ENCODE data around the gene VIL1.

The VIL1 gene

GRCh38 chr2:218428846-218429558 is 10.1 kb downstream of the VIL1 start:
- H3K36me3 ChIP-seq (ENCODE audit: control insufficient read depth, insufficient read depth, low read length), result no peaks in the 10 kb centered on the region
- no peaks in the 10 kb centered on the region for H3K27me3 ChIP-seq (replicated peaks; ENCODE audit: control insufficient read depth, insufficient read depth, low read length, poor library complexity, severe bottlenecking)
- H3K4me3 ChIP-seq (ENCODE audit: insufficient read depth, low read depth, low read length, poor library complexity, severe bottlenecking), result no peak overlapping the region
- no peaks in the 10 kb centered on the region for H3K9me3 ChIP-seq (ENCODE audit: control insufficient read depth, low read length)
- DNase-seq, result no peak
- H3K27ac ChIP-seq (ENCODE audit: insufficient read depth, low read length, poor library complexity, severe bottlenecking), result no peak overlapping the region
- no peaks in the 10 kb centered on the region for H3K4me1 ChIP-seq (ENCODE audit: control insufficient read depth, insufficient read depth, low read length, poor library complexity, severe bottlenecking)

- no peak overlapping the region for H3K27ac ChIP-seq (ENCODE audit: insufficient read depth, low read length, poor library complexity, severe bottlenecking)
- no peak overlapping the region for H3K4me3 ChIP-seq (ENCODE audit: insufficient read depth, low read depth, low read length, poor library complexity, severe bottlenecking)
- no peaks in the 10 kb centered on the region for H3K4me1 ChIP-seq (ENCODE audit: control insufficient read depth, insufficient read depth, low read length, poor library complexity, severe bottlenecking)
- H3K36me3 ChIP-seq (ENCODE audit: control insufficient read depth, insufficient read depth, low read length), result no peaks in the 10 kb centered on the region
- no peak for DNase-seq
- no peaks in the 10 kb centered on the region for H3K27me3 ChIP-seq (replicated peaks; ENCODE audit: control insufficient read depth, insufficient read depth, low read length, poor library complexity, severe bottlenecking)
- no peaks in the 10 kb centered on the region for H3K9me3 ChIP-seq (ENCODE audit: control insufficient read depth, low read length)
These were observed 11.2 kb downstream of the VIL1 start for GRCh38 chr2:218429911-218430692.

DNA sequence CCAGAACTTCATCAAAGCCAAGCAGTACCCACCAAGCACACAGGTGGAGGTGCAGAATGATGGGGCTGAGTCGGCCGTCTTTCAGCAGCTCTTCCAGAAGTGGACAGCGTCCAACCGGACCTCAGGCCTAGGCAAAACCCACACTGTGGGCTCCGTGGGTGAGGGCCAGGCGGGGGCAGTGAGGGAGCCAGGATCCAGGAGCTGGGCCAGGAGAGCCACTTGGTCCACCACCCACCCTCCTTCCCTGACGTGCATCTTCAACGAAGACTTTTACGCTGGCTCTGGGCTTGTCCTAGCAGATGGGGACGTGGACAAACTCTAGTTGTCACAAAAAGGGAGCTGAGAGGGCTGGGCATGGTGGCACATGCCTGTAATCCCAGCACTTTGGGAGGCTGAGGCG is 11.8 kb downstream of the VIL1 start:
- no peaks in the 10 kb centered on the region for H3K36me3 ChIP-seq (ENCODE audit: control insufficient read depth, insufficient read depth, low read length)
- no peak overlapping the region for H3K27ac ChIP-seq (ENCODE audit: insufficient read depth, low read length, poor library complexity, severe bottlenecking)
- no peaks in the 10 kb centered on the region for H3K27me3 ChIP-seq (replicated peaks; ENCODE audit: control insufficient read depth, insufficient read depth, low read length, poor library complexity, severe bottlenecking)
- DNase-seq, result no peak
- no peaks in the 10 kb centered on the region for H3K9me3 ChIP-seq (ENCODE audit: control insufficient read depth, low read length)
- H3K4me1 ChIP-seq (ENCODE audit: control insufficient read depth, insufficient read depth, low read length, poor library complexity, severe bottlenecking), result no peaks in the 10 kb centered on the region
- no peak overlapping the region for H3K4me3 ChIP-seq (ENCODE audit: insufficient read depth, low read depth, low read length, poor library complexity, severe bottlenecking)

DNA sequence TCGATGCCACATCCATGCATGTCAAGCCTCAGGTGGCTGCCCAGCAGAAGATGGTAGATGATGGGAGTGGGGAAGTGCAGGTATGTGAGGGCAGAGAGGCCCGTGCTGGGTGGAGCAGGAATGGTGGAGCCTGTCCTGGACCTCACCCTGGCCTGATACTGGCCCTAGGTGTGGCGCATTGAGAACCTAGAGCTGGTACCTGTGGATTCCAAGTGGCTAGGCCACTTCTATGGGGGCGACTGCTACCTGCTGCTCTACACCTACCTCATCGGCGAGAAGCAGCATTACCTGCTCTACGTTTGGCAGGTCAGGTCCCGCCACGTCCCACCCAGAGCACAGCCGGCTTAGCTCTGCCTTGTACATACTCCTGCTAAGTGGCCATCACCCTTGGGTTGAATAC is 13.0 kb downstream of the VIL1 start:
- DNase-seq, result no peak
- Histone ChIP-seq H3K27ac (ENCODE audit: insufficient read depth, low read length, poor library complexity, severe bottlenecking) (no peak overlapping the region), H3K4me1 (ENCODE audit: control insufficient read depth, insufficient read depth, low read length, poor library complexity, severe bottlenecking) (no peaks in the 10 kb centered on the region), H3K9me3 (ENCODE audit: control insufficient read depth, low read length) (no peaks in the 10 kb centered on the region), H3K36me3 (ENCODE audit: control insufficient read depth, insufficient read depth, low read length) (no peaks in the 10 kb centered on the region), H3K27me3 (replicated peaks; ENCODE audit: control insufficient read depth, insufficient read depth, low read length, poor library complexity, severe bottlenecking) (no peaks in the 10 kb centered on the region), H3K4me3 (ENCODE audit: insufficient read depth, low read depth, low read length, poor library complexity, severe bottlenecking) (no peak overlapping the region)

GRCh38 chr2:218432676-218433365 is 13.9 kb downstream of the VIL1 start:
- no peak for DNase-seq
- Histone ChIP-seq H3K4me1 (ENCODE audit: control insufficient read depth, insufficient read depth, low read length, poor library complexity, severe bottlenecking) (no peaks in the 10 kb centered on the region), H3K4me3 (ENCODE audit: insufficient read depth, low read depth, low read length, poor library complexity, severe bottlenecking) (no peak overlapping the region), H3K9me3 (ENCODE audit: control insufficient read depth, low read length) (no peaks in the 10 kb centered on the region), H3K36me3 (ENCODE audit: control insufficient read depth, insufficient read depth, low read length) (no peaks in the 10 kb centered on the region), H3K27me3 (replicated peaks; ENCODE audit: control insufficient read depth, insufficient read depth, low read length, poor library complexity, severe bottlenecking) (no peaks in the 10 kb centered on the region), H3K27ac (ENCODE audit: insufficient read depth, low read length, poor library complexity, severe bottlenecking) (no peak overlapping the region)

DNA sequence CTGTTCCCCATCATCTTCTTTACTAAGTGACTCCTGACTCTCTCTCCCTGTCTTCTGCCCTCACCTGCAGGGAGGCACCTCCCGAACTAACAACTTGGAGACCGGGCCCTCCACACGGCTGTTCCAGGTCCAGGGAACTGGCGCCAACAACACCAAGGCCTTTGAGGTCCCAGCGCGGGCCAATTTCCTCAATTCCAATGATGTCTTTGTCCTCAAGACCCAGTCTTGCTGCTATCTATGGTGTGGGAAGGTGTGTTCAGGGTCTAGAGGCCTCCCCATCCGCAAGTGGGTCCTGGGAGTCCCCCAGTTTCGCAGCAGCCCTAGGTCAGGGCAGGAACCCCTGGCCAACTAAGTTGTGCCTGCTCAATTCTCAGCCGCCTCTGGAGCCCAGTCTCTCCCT is 15.5 kb downstream of the VIL1 start:
- no peak for DNase-seq
- Histone ChIP-seq H3K27me3 (replicated peaks; ENCODE audit: control insufficient read depth, insufficient read depth, low read length, poor library complexity, severe bottlenecking) (no peaks in the 10 kb centered on the region), H3K27ac (ENCODE audit: insufficient read depth, low read length, poor library complexity, severe bottlenecking) (no peak overlapping the region), H3K9me3 (ENCODE audit: control insufficient read depth, low read length) (no peaks in the 10 kb centered on the region), H3K36me3 (ENCODE audit: control insufficient read depth, insufficient read depth, low read length) (no peaks in the 10 kb centered on the region), H3K4me3 (ENCODE audit: insufficient read depth, low read depth, low read length, poor library complexity, severe bottlenecking) (no peak overlapping the region), H3K4me1 (ENCODE audit: control insufficient read depth, insufficient read depth, low read length, poor library complexity, severe bottlenecking) (no peaks in the 10 kb centered on the region)

DNA sequence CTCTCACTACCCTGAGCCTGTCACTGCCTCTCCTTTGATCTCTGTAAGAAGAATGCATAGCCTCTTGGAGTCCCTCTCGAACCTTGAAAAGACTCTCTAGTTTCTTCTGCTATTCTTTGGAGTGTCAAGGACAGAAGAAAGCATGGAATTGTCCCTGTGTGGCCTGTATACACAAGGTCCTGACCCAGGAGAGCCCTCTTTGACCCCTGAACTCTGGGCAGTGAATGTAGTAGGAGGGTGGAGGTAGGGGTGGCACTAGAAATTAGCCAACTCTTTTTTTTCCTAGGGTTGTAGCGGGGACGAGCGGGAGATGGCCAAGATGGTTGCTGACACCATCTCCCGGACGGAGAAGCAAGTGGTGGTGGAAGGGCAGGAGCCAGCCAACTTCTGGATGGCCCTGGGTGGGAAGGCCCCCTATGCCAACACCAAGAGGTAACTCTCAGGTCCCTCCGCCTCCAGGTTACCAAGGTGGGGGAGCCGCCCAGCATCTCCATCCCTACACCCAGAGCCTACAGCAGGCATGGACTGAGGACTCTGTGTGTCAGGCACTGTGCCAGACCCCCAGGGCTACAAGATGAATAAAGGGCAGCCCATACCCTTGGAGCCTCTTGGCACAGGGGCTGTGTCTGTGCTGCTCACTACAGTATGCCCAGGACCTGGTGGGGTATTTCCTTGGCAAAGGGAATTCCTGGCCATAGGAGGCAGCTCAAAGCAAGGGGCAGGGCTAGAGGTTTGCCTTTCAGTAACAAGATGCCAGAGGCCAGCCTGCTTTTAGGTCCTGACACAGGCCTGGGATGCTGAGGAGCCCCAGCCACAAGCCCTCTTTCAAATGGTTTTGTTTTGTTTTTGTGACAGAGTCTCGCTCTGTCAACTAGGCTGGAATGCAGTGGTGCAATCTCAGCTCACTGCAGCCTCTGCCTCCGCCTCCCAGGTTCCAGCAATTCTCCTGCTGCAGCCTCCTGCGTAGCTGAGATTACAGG is 16.4 kb downstream of the VIL1 start:
- no peaks in the 10 kb centered on the region for H3K9me3 ChIP-seq (ENCODE audit: control insufficient read depth, low read length)
- no peaks in the 10 kb centered on the region for H3K4me1 ChIP-seq (ENCODE audit: control insufficient read depth, insufficient read depth, low read length, poor library complexity, severe bottlenecking)
- H3K27ac ChIP-seq (ENCODE audit: insufficient read depth, low read length, poor library complexity, severe bottlenecking), result no peak overlapping the region
- no peak overlapping the region for H3K4me3 ChIP-seq (ENCODE audit: insufficient read depth, low read depth, low read length, poor library complexity, severe bottlenecking)
- no peak for DNase-seq
- H3K36me3 ChIP-seq (ENCODE audit: control insufficient read depth, insufficient read depth, low read length), result no peaks in the 10 kb centered on the region
- H3K27me3 ChIP-seq (replicated peaks; ENCODE audit: control insufficient read depth, insufficient read depth, low read length, poor library complexity, severe bottlenecking), result no peaks in the 10 kb centered on the region

GRCh38 chr2:218436992-218437391 is 18.1 kb downstream of the VIL1 start:
- no peaks in the 10 kb centered on the region for H3K36me3 ChIP-seq (ENCODE audit: control insufficient read depth, insufficient read depth, low read length)
- no peaks in the 10 kb centered on the region for H3K4me1 ChIP-seq (ENCODE audit: control insufficient read depth, insufficient read depth, low read length, poor library complexity, severe bottlenecking)
- no peaks in the 10 kb centered on the region for H3K9me3 ChIP-seq (ENCODE audit: control insufficient read depth, low read length)
- H3K27me3 ChIP-seq (replicated peaks; ENCODE audit: control insufficient read depth, insufficient read depth, low read length, poor library complexity, severe bottlenecking), result no peaks in the 10 kb centered on the region
- DNase-seq, result no peak
- H3K4me3 ChIP-seq (ENCODE audit: insufficient read depth, low read depth, low read length, poor library complexity, severe bottlenecking), result no peak overlapping the region
- no peak overlapping the region for H3K27ac ChIP-seq (ENCODE audit: insufficient read depth, low read length, poor library complexity, severe bottlenecking)

DNA sequence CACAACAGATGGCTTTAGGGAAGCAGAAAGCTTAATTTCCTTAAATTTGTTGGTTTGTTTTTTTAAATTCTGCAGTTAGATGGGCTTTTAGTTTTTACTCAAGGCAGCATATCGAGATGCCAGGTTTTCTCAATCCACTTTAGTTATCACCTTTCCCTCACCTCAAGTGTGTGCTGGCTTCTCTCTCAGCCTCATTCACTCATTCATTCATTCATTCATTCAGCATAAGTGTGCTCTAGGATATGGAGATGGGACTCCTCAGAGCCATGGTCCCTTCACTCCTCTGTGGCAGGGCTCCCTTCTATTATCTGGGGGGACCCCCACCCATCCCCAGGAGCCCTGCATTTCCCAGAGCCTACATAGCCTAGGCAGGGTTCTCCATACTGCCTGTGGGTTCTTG is 19.0 kb downstream of the VIL1 start:
- Histone ChIP-seq H3K4me1 (ENCODE audit: control insufficient read depth, insufficient read depth, low read length, poor library complexity, severe bottlenecking) (no peaks in the 10 kb centered on the region), H3K27ac (ENCODE audit: insufficient read depth, low read length, poor library complexity, severe bottlenecking) (no peak overlapping the region)
- DNase-seq, result no peak

More for the DNA sequence above, 19.0 kb downstream of the VIL1 start:
- H3K27me3 ChIP-seq (replicated peaks; ENCODE audit: control insufficient read depth, insufficient read depth, low read length, poor library complexity, severe bottlenecking), result no peaks in the 10 kb centered on the region
- H3K4me3 ChIP-seq (ENCODE audit: insufficient read depth, low read depth, low read length, poor library complexity, severe bottlenecking), result no peak overlapping the region
- no peaks in the 10 kb centered on the region for H3K9me3 ChIP-seq (ENCODE audit: control insufficient read depth, low read length)
- H3K36me3 ChIP-seq (ENCODE audit: control insufficient read depth, insufficient read depth, low read length), result no peaks in the 10 kb centered on the region

All from effector memory CD4-positive, alpha-beta T cell (primary cell).